HG03108 (cell line): ENCODE data around the gene HEPACAM.

Experiments used
- ATAC-seq: cut with Tn5 transposase; IDR thresholded peaks from one replicate; pipeline ENCODE4 v1.9.1; 2021; ENCODE audit warnings: moderate library complexity; ENCODE audit not compliant: unreplicated experiment

The HEPACAM gene

GRCh38 chr11:124900464-124900863 lies 35.4 kb downstream of the HEPACAM start:
- ATAC-seq = no peak

DNA sequence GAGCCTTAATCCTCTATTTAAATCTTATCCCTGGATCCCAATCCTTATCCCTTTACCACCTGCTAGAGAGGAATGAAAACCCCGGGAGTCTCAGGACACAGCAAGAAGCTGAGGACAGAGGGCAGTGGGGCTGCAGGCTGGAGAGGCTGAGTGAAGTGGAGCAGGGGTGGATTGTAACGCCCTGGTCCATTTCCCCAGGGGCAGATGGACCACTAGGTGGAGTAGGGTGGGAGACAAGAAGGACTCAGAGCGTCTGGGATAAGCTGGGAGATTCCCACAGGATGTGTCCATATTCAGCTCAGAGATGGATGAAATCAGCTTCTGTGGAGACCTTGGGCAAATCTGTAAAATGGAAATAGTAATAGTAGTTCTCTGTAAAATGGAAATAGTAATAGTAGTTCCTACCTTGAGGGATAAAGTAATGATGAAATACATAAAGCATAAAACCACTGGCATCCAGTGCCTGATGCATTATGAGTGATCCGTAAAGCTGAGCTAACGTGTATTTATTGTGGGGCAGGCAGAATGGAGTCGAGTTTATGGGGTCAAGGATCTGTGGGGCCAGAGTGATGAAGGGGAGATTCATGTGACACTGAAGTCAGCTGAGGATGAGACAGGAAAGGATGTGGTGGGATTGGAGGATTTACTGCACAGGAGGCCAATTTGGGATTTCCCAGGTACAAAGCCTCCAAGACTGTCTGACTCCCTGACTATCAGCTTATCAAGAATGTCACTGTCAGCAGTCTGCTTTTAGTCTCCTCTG lies 36.3 kb downstream of the HEPACAM start:
- ATAC-seq = no peak

DNA sequence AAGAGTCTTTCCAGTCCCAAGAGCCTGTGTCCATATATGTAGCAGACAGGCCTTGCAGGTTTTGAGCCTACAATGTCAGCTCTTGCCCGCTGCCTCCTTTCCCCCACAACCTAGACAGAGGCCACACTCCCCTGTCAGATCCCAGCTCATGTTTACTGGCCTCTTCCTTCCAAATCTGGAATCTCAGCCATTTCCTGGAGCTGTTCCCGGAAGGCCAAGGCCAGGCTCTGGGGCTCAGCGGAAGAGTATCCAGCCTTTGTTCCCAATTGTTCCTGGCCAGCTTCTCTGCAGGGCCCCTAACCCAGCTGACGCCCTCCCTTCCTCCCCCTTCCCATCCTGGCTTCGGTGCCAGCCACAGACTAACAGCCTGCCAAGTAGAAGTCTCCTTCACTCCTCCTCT lies 37.1 kb downstream of the HEPACAM start:
- ATAC-seq = no peak

DNA sequence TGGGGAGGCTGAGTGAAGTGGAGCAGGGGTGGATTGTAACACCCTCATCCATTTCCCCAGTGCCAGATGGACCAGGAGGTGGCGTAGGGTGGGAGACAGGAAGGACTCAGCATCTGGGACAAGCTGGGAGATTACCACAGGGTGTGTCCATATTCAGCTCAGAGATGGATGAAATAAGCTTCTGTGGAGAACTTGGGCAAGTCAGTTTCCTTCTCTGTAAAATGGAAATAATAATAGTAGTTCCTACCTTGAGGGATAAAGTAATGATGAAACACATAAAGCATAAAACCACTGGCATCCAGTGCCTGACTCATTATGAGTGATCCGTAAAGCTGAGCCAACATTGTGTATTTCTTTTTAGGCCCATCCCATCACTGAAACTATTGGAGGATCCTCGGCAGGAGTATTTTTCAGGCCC lies 37.6 kb downstream of the HEPACAM start:
- ATAC-seq = no peak

- ATAC-seq = no peak
Observed at GRCh38 chr11:124897674-124898262, 38.1 kb downstream of the HEPACAM start, which contains the start of gene ROBO4. TSS of gene ROBO4 (minus strand) at chr11:124897865. CDS start at chr11:124897795, 70 bp downstream.

GRCh38 chr11:124896821-124897391 lies 38.9 kb downstream of the HEPACAM start:
- ATAC-seq = no peak

- no peak for ATAC-seq
Observed at GRCh38 chr11:124896071-124896750, 39.6 kb downstream of the HEPACAM start.

GRCh38 chr11:124895471-124895971 lies 40.3 kb downstream of the HEPACAM start:
- no peak for ATAC-seq

DNA sequence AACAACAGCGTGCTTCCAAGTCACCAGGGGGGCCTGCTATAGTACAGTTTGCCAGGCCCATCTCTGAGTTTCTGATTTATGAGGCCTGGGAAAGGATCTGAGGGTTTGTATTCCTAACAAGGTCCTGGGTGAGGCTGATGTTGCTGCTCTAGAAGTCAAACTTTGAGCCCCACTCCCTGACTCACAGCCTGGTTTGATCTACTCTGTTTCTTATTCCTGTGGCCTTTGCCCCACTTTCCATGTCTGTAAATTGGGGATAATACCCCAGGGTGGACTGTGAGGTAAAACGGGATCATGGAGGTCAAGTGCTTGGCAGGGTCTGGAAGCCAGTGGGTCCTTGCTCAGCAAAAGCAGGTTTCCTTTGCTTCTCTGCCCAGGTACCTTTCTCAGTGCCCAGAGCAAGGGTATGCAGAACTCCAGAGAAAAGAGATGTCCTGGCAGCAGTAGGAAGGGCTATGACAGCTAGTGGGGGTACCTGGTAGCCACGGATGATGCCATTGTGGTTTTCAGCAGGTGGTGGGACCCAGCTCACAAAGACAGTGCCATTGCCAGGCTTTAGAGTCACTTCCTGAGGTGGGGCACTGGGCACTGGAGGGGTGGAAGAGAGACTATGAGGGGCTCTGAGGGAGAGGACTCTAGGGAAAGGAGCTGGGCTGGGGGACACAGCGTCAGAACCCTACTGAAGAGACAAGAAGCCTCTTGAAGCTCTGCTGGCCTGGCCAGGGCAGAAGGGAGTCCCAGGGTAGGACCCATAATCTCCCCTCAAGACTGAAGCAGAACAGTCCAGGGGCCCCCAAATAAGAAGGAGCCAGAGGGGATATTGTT lies 41.0 kb downstream of the HEPACAM start:
- no peak for ATAC-seq

- ATAC-seq = no peak
Observed at GRCh38 chr11:124893781-124894401, 42.0 kb downstream of the HEPACAM start.

DNA sequence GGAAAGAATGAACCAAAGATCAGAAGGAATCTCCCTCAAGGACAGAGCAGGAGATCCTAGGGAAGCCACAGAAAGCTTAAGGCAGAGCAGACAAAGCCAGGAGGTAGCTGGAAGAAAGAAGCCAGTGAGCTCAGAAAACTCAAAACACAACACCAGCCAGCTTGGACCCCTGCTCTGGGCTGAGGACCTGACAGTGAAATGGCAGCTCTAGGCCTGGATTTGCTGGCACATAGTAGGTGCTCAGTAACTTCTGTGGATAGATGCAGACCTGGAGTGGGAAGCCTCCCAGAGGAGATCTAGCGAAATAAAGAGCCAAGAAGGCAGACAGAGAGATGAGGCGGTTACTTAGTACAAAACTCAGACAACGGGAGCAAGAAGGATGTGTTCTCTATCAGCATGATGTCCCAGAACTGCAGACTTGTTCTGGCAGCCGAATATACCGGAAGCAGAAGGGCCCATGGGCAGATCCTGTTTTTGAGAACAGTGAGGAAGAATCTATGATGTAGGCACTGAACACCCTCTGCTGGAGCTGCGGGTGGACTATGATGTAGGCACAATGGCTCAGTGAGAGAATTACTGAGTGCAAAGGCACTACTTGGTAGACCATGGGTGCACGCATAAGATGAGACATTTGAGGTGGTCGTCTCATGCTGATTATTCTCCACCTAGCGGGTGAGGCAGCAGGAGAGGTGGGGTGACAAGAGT lies 42.9 kb downstream of the HEPACAM start:
- ATAC-seq = no peak

DNA sequence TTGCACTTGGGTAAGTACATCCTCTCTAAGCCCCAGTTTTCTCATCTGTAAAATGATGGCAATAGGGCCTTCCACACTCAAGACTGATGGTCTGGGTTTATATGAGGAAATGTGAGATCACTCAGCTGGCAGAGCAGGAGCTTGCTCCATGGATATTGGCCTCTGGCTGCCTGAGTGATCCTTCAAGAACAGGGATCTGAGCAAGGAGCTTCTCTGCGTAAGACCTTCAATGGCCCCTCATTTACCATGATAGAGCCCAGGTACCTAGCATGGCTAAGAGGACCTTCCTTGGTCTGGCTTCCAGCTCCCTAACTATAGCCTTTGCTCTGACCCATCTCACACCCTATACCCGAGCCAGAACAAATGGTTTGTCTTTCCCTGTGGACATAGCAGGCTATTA lies 43.7 kb downstream of the HEPACAM start:
- ATAC-seq = no peak

GRCh38 chr11:124891373-124891861 lies 44.4 kb downstream of the HEPACAM start:
- no peak for ATAC-seq

DNA sequence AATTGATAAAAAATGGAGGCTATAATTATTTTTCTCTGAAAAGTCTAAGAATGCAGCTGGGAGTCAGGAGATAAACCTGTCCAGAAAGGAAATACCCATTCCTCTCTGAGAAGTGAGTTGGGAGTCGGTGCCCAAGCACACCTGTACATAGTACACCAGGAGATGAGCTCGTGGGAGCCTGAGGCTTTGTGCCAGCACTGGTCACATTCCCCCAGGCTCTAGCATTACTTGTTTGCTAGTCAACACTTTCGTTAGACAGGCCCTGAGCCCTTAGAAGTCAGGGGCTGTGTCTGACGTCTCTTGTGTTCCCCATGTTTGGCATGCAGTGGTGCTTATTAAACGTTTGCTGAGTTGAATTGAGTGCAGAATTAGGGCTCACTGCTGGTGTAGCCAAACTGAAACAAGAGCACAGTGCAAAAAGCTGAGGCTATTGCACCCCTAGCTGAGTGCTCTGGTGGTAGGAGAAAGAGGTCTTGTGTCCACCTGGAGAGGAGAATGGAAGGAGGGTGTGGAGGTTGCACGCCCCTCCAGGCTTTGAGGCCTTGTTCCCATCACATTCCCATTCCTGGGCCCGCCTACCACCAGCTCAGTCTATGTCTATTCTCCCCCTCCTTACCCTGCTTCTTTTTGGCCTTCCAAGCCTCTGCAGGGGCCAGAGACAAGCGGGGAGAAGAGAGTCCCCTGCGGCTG lies 45.0 kb downstream of the HEPACAM start:
- ATAC-seq = no peak

DNA sequence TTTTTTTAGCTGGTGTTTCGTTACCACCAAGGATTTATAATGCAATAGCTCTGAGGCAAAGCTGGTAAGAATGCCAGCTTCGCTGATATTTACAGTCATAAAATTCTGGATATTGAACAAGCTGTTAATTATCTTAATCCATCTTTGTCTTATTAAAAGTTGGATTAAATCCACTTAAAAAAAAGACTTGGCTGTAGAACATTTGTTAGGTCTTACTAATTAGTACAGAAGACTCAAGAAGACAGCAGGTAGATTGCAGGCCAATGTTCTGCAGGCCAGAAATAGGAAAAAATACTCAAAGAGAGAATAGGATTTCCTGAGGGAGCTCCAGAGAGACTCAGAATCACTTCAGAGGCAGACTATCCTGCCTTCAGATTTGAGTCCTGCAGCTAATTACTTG lies 45.7 kb downstream of the HEPACAM start:
- no peak for ATAC-seq

- ATAC-seq = no peak
Observed at GRCh38 chr11:124889191-124890091, 46.4 kb downstream of the HEPACAM start.

GRCh38 chr11:124887667-124888013 lies 48.2 kb downstream of the HEPACAM start:
- no peak for ATAC-seq
